Stimulated activated CD4-positive, alpha-beta T cell treated with anti-CD3 and anti-CD28 coated beads, Interleukin-1b, Interleukin-23, amount 100 ng/mL, for 4 hours (primary cell): ENCODE measurements around the gene ATAD2B.
"Not testable (repeated sequence)": the region's sequence is repeated elsewhere in the genome, so short reads cannot be mapped to it uniquely, and the experiment has no call there.

ENCODE experiments used
- DNase-seq, 2 donors: peaks; one replicate each; pipeline ENCODE4 v3.0.0-alpha.2; 2020; ENCODE audit warnings: low read depth in 2 of 2

The ATAD2B gene

DNA sequence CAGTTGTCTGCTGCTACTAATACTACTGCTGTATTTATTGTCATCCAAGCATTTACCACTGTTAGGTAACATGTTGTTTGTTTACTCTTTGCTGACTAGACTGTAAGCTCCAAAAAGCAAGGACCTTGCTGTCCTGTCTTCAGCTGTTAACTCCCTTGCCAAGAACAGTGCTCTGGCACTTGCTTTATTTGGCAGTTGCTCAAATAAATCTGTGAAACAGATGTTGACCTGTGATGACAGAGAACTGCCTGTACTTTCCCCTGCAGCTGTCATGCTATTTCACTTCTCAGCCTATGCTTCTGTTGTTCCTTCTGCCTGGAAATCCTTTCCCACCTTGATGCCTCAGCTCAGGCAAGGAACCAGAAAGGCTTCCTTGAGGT, 181.2 kb downstream of the ATAD2B start:
- no peak for DNase-seq

GRCh38 chr2:23745068-23745725, 181.7 kb downstream of the ATAD2B start:
- DNase-seq: no peak

DNA sequence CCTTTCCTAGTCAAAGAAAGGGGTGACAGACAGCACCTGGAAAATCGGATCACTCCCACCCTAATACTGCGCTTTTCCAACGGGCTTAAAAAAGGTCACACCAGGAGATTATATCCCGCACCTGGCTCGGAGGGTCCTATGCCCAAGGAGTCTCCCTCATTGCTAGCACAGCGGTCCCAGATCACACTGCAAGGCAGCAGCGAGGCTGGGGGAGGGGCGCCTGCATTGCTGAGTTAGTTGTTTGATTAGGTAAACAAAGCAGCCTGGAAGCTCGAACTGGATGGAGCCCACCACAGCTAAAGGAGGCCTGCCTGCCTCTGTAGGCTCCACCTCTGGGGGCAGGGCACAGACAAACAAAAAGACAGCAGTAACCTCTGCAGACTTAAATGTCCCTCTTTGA, 190.1 kb downstream of the ATAD2B start:
- not testable (repeated sequence) for DNase-seq

DNA sequence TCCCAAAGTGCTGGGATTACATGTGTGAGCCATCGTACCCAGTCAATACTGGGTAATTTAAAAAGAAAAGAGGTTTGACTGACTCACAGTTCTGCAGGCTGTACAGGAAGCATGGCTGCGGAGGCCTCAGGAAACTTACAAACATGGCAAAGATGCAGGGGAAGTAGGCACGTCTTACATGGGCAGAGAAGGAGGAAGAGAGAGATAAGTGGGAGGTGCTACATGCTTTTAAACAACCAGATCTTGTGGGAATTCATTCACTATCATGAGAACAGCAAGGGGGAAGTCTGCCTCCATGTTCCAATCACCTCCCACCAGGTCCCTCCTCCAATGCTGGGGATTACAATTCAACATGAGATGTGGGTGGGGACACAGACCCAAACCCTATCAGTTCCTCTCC, 192.5 kb downstream of the ATAD2B start:
- DNase-seq: no peak

- not testable (repeated sequence) for DNase-seq
These were observed 203.9 kb downstream of the ATAD2B start for GRCh38 chr2:23723029-23723428.

DNA sequence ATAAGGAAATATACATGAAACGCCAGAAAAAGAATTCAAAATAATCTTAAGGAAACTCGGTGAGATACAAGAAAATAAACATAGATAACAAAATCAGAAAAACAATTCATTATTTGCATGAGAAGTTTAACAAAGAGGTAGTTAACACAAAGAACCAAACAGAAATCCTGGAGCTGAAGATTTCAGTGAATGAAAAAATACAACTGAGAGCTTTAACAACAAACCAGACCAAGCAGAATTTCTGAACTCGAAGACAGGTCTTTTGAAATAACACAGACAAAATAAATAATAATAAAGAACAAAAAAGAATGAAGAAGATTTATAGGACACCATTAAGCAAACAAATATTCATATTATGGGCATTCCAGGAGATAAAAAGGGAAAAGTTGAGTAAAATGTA, 204.7 kb downstream of the ATAD2B start:
- DNase-seq: no peak

DNA sequence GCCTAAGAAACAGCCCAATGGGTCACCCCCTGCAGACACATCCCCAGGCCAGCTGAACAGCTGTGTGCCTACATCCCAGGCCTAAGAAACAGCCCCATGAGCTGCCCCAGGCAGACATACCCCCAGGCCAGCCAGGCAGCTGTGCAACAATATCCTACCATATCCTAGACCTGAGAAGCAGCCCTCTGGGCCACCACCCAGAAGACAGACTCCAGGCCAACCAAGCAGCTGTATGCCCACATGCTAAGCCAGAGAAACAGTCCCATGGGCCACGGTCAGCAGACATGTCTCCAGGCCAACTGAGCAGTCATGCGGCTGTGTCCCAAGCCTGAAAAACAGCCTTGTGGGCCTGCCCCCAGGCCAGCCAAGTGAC, 205.5 kb downstream of the ATAD2B start:
- DNase-seq: no peak

DNA sequence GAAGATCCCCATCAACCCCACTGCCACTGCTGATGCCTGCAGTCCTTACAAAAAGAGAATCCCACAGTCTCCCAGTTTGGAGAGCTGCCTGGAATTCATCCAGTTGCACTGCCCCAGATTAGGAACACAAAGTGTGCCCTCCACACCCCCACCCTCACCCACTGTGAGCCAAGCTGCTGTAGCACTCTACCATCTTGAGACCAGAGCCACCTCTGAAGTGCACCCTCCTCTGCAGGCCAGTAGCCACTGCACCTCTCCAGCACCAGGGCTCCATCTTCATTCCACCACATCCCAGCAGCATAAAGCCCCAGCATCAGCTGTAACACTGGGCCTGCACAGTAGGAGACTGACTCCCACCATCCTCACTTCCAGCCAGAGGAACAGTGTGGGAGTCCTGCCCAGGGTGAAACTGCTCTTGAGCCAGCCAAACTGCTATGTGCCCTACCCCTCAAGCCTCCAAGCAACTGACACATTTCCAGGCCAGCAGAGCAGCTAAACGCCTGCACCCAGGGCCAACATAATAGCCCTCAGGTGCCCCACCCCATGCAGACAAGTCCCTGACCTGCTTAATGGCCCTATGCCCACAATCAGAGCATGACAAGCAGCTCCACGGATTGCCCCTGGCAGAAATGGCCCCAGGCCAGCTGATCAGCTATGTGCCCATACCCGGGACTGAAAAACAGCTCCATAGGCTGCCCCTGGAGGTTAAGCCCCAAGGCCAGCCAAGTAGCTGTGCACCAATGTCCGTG, 206.0 kb downstream of the ATAD2B start:
- no peak for DNase-seq

GRCh38 chr2:23719716-23720115, 207.2 kb downstream of the ATAD2B start:
- DNase-seq: no peak

GRCh38 chr2:23718931-23719700, 207.8 kb downstream of the ATAD2B start:
- DNase-seq: no peak

DNA sequence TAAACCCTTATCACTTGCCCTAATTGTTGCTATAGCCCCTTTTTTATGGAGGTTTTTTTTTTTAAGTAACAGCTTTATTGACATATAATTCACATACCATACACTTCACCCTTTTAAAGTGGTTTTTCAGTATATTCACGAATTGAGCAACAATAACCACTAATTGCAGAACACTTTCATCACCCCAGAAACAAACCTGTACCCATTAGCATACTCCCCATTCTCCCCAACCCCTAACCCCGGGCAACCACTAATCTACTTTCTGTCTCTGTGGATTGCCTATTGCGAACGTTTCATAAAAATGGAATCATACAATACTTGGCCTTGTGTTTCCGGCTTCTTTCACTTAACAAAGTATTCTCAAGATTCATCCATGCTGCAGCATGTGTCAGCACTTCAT, 213.6 kb downstream of the ATAD2B start:
- no peak for DNase-seq

DNA sequence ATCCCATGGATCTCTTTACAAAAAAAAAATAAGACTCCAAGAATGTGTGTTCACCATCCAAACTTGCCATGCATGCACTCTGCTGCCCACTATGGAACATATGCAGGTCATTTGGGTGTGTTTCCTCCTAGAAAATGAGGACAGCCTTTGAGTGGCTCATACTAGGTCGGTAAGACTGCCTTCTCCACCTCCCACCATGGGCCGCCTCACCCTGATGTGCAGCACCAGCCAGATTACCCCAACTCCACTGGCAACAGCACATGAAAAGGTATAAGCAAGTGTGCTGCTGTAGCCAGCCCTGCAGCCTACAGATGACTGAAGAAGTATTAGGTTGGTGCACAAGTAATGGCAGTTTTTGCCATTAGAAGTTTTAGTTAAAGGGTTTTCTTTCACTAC, 214.2 kb downstream of the ATAD2B start:
- no peak for DNase-seq

DNA sequence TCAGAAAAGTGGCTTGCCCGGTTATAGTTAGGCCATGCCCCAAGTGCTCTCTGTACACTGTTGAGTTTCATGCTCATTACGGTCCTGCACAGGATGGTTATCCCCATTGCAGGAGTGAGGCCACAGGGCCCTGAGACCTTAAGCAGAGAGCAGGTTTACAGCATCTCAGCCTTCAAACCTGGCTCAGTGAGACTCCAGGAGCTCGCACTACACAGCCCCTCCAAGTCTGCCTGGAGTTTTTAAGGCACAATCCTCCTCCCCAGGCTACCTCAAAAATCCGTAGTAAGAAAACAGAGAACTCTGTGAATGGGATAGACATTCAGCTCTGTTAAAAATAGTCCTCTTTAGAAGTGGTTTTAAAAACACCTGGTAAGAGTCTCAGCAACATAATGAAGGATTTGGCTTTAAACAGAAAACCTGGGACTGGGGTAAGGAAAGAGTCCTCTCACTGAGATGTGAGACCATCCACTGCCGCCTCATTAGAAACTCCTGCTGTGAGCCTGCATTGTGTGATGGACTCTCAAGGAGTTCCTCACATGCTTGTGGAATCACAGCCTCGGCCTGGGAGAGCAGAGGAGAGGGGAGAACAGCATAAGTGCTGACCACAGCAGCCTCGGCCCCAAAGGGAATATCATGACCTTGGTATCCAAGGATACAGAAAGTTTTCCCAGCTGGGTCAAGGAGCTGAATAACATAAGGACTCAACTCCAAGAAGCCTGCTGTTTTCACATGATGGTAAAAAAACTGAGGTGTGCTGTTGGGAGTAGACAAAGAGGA, 214.8 kb downstream of the ATAD2B start:
- DNase-seq: no peak

- DNase-seq: no peak
These were observed 217.6 kb downstream of the ATAD2B start for GRCh38 chr2:23709311-23709710.

- no peak for DNase-seq
These were observed 218.2 kb downstream of the ATAD2B start for GRCh38 chr2:23708771-23709170.

DNA sequence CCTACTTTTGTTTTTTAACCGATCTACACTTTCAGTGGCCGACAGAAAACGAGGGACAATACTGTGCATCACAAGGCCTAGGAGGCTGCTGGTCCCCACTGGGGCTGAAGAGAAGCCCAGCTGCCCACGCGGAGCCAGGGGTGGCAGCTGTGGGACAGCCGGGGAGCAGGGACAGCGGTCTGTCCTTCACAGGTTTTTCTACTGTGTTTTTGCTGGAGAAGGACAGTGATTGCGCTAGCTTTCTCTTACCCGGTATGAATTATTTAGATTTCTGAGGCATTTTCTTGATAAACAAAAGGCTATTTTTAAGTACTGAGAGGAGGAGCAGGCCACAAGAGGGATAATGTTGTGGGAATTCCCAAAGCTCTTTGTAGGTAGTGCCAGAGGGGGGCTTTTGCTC, 219.8 kb downstream of the ATAD2B start:
- DNase-seq: no peak

GRCh38 chr2:23706613-23707078, 220.3 kb downstream of the ATAD2B start:
- no peak for DNase-seq

DNA sequence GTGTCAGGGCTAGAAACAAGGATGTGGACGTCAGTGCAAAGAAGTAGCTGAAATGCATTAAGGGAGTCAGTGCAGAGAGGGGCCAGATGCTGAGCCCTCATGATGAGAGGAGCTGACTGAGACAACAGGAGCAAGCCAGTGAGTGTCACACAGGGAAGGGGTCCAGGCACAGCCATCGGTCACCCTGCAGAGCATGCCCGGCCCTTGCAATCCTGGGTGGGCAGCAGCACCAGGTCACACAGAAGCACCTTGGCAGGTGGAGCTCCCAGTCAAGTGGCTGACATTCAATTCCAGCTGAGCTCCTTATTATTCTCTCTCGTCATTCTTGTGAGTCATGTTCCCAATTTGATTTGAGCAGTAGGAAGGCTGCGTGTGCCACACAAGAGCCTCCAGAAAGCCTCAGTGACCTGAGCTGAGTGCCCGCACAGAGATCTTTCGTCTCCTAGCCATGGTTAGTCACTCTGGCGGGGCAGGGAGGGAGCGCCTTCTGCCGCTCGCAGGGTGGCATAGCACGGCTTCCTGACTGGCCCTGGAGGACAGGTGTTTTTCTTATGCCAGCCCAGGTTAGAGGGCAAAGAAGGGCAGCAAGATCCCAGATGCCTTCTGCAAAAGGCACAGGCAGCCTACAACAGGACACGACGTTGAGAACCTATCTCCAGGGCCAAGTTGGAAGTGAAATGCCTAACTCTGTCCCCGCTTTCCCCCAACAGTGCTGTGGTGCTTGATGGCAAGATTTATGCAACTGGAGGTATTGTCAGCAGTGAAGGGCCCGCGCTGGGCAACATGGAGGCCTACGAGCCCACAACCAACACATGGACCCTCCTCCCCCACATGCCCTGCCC, 220.9 kb downstream of the ATAD2B start:
- no peak for DNase-seq

DNA sequence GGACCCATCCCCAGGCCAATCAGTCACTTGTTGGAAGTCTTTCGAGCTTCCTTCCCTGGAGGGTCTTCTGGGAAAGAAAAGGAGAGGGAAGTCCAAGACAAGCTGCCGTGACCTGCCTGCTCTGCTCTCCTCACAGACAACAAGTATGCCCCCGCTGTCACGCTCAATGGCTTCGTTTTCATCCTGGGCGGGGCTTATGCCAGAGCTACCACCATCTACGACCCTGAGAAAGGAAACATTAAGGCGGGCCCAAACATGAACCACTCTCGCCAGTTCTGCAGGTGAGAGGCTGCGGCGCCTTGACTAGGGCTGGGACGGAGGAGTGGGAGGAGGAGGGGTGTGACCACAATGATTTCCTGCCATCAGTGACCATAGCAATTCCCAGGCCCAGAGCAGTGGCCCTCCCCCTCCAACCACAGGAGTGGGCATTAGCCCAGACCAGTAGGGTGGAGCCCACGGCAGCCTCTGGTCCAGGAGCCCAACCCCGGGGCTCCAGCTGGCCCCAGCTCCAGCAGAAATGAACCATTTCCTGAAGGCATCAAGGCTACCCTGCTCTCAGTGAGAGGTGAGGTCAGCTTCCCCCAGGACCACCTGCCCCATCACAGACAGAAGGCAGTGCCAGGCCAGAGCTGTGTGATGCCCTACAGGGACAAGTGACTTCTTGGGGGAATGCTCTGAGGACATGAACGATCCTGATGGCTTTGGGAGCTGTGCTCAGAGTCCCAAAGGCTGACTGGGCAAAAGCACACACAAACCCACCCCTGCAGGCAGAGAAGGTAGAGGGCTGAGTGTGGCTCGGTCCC, 223.1 kb downstream of the ATAD2B start:
- DNase-seq: no peak

- DNase-seq: no peak
These were observed 223.8 kb downstream of the ATAD2B start for GRCh38 chr2:23703037-23703582.
